Progenitor cell of endocrine pancreas (in vitro differentiated cells): Measurements from ENCODE around the gene IQGAP2. TPM values are rescaled to one million over a fixed set of nuclear protein-coding genes. Genes with fewer than 3 reads are reported as not detected.

Experiments
- DNase-seq: peaks from one replicate; pipeline ENCODE4 v3.0.0; 2021; ENCODE audit warnings: low spot score; ENCODE audit not compliant: unreplicated experiment
- H3K27ac Mint-ChIP-seq: 2 replicates; pipeline ENCODE4 v1.8.0; 2021; ENCODE audit warnings: mild to moderate bottlenecking, moderate library complexity, mixed read lengths
- H3K27me3 Mint-ChIP-seq: 2 replicates; pipeline ENCODE4 v1.8.0; 2021; ENCODE audit warnings: mixed read lengths
- H3K36me3 Mint-ChIP-seq: 2 replicates; pipeline ENCODE4 v1.8.0; 2022; ENCODE audit warnings: mixed read lengths; ENCODE audit not compliant: insufficient read depth
- H3K4me1 Mint-ChIP-seq: 2 replicates; pipeline ENCODE4 v1.8.0; 2021; ENCODE audit warnings: low read depth, mixed read lengths
- H3K4me3 Mint-ChIP-seq: 2 replicates; pipeline ENCODE4 v1.8.0; 2021; ENCODE audit warnings: low read depth, mild to moderate bottlenecking, moderate library complexity, mixed read lengths
- H3K9me3 Mint-ChIP-seq: 2 replicates; pipeline ENCODE4 v1.8.0; 2021; ENCODE audit warnings: low read depth, mixed read lengths
- total RNA-seq: library from RNA; stranded (reverse); gene quantifications from 2 replicates; pipeline ENCODE4 v1.2.1, GENCODE V29; 2021
- TF ChIP-seq, protein P1 (sequence below): fragments of 200-600 bp; sonication (generic); IDR thresholded peaks from one replicate; pipeline ENCODE4 v1.5.0; 2021; ENCODE audit warnings: antibody characterized with exemption, mild to moderate bottlenecking; ENCODE audit not compliant: unreplicated experiment

IQGAP2 gene
- total RNA-seq, 1 donor from 2014 or later, result 16.7 TPM

DNA sequence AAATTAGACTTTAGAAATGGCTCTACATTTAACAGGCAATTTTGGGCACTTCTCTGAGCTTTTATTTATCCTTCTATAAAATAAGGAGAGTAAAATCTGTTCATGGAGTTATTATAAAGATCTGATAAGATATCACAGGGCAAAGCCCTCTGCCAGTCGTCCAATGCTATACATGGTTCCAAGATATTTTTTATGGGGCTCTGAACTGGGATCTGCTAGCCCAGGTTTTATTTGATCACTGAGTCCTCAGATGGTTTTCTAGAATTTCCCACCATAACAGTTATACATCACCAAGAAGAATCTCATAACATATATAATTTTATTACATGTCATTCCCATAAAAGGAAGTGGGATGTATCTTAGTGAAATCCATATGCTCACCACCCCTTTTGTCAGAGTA, 23.2 kb upstream of the IQGAP2 start:
- Mint-ChIP-seq H3K9me3 (no peaks in the 10 kb centered on the region), H3K36me3 (no peaks in the 10 kb centered on the region), H3K4me3 (no peak overlapping the region), H3K27me3 (no peaks in the 10 kb centered on the region), H3K27ac (no peak overlapping the region), H3K4me1 (peaks cover 15% of the 10 kb centered on the region)
- TF ChIP-seq, protein P1, sequence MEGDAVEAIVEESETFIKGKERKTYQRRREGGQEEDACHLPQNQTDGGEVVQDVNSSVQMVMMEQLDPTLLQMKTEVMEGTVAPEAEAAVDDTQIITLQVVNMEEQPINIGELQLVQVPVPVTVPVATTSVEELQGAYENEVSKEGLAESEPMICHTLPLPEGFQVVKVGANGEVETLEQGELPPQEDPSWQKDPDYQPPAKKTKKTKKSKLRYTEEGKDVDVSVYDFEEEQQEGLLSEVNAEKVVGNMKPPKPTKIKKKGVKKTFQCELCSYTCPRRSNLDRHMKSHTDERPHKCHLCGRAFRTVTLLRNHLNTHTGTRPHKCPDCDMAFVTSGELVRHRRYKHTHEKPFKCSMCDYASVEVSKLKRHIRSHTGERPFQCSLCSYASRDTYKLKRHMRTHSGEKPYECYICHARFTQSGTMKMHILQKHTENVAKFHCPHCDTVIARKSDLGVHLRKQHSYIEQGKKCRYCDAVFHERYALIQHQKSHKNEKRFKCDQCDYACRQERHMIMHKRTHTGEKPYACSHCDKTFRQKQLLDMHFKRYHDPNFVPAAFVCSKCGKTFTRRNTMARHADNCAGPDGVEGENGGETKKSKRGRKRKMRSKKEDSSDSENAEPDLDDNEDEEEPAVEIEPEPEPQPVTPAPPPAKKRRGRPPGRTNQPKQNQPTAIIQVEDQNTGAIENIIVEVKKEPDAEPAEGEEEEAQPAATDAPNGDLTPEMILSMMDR, result no peak
- DNase-seq, result no peak

DNA sequence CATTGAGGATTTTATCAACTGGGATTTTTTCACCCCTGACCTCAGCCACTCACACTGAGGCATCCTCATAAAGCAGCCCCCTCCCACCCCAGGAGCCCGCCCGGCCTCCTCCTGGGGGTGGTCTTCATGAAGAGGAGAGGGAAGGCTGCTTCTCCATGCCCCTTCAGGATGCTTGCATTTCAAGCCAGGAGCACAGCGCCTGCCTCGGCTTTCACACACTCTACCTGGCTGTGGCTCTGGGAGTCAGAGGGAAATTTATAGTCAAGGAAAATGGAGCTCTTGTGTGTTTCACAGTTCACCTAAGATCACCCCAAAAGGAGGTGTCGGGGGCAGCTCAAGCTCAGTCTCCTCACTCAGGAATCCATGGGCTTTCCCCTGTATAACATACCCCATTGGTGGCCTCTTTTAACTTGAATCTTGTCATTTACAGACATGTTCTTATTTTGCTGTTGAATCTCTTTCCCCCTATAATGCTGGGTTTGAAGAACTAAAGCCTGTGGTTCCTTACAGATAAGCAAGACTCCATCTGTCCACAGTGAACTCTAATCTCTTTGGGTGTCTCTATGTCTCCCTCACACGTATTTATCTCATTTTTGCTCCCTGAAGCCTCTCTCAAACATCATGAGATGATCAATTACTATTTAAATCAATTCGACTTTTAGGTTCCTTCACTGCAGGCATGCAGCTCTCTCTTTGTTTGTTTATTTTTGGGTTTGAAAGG, 22.6 kb upstream of the IQGAP2 start:
- peaks cover 17% of the 10 kb centered on the region for H3K4me1 Mint-ChIP-seq

DNA sequence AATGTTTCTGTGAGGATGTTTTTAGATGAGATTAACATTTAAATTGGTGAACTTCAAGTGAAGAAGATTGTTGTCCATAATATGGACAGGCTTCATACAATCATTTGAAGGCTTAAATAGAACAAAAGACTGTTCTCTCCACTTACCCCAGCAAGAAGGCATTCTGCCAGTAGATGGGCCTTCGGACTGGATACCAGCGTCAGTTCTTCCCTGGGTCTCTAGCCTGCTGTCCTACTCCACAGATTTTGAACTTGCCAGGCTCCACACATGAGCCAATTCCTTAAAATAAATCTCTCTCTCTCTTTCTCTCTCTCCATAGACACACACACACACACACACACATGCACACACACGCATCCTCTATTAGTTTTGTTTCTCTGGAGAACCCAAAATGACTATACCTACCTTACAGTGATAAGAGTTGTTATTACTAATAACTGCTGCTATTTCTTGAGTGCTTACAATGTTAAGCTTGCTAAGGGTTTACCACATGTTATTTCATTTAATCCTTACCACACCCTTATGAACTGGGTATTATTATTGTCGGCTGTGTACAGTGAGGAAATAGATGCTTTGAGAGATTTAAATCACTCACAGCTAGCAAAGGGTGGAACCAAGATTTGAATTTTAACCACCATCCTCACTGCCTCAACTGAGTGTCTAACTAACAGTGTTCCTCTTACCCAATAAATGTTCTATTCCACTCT, 19.8 kb upstream of the IQGAP2 start:
- TF ChIP-seq, protein P1, result no peak
- no peak overlapping the region for H3K4me3 Mint-ChIP-seq
- no peaks in the 10 kb centered on the region for H3K9me3 Mint-ChIP-seq
- peaks cover 24% of the 10 kb centered on the region for H3K4me1 Mint-ChIP-seq
- H3K27ac Mint-ChIP-seq, result no peak overlapping the region
- DNase-seq, result no peak
- H3K27me3 Mint-ChIP-seq, result no peaks in the 10 kb centered on the region
- no peaks in the 10 kb centered on the region for H3K36me3 Mint-ChIP-seq

More for the DNA sequence above, 22.6 kb upstream of the IQGAP2 start:
- DNase-seq, result no peak
- TF ChIP-seq, protein P1, result no peak
- no peaks in the 10 kb centered on the region for H3K9me3 Mint-ChIP-seq
- no peak overlapping the region for H3K27ac Mint-ChIP-seq
- no peak overlapping the region for H3K4me3 Mint-ChIP-seq
- no peaks in the 10 kb centered on the region for H3K36me3 Mint-ChIP-seq
- no peaks in the 10 kb centered on the region for H3K27me3 Mint-ChIP-seq

DNA sequence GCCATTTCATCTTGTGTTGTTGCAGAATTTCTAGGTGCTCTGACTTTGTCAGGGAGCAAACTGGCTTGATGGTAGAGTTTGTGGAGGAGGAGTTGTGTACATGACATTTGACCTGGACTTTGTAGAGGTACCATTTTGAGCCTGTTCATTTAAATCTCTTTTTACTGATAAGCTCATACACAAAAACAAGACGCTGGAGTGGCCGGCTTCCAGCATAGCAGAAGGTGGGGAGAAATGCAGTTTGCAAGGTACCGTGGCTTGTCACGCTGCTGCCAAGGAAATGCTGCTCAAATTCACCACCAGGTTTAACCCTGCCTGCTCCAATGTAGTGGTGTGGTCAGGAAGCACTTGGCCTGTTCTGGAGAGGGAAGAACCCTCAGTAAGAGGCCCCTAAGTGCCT, 18.9 kb upstream of the IQGAP2 start:
- Mint-ChIP-seq H3K4me3 (no peak overlapping the region), H3K4me1 (peaks cover 31% of the 10 kb centered on the region)
- DNase-seq, result no peak

DNA sequence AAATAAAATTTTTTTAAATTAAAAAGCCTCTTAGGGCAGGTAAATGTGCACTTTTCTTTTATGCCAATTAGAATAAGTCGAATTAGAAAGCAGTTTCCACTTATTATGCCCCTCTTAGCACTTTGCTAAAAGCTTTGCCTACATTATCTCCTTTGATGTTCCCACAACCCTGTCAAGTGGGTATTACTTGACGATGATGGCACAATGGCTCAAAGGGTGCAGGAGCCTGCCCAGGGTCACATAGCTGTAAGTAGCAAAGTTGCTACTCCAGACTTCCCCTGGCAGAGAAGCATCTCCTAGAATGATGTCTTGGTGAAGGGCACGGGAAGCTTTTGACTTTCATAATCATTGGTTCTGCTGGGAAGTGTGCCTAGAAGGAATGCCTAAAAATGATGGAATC, 18.4 kb upstream of the IQGAP2 start:
- no peak for DNase-seq
- Mint-ChIP-seq H3K4me1 (peaks cover 35% of the 10 kb centered on the region), H3K9me3 (no peaks in the 10 kb centered on the region), H3K27me3 (no peaks in the 10 kb centered on the region), H3K4me3 (no peak overlapping the region), H3K36me3 (no peaks in the 10 kb centered on the region), H3K27ac (no peak overlapping the region)
- TF ChIP-seq, protein P1, result no peak

More for the DNA sequence above, 18.9 kb upstream of the IQGAP2 start:
- no peaks in the 10 kb centered on the region for H3K27me3 Mint-ChIP-seq
- TF ChIP-seq, protein P1, result no peak
- no peaks in the 10 kb centered on the region for H3K9me3 Mint-ChIP-seq
- no peak overlapping the region for H3K27ac Mint-ChIP-seq
- no peaks in the 10 kb centered on the region for H3K36me3 Mint-ChIP-seq
